ENCODE data around the gene NEXN. TPM values are rescaled to one million over a fixed set of nuclear protein-coding genes. Genes with fewer than 3 reads are reported as not detected.

NEXN gene
- total and polyA plus RNA-seq, 2 of the 13 experiments (the other 11 are each of a cell fraction or from before 2014, with no cell fraction given): 0.07 to 0.97 TPM

GRCh38 chr1:77951328-77951727 is 62.9 kb downstream of the NEXN start:
- intact Hi-C loops (cut with micrococcal nuclease; ENCODE audit: unreplicated experiment) (no loop called here), in situ Hi-C loops (cut with HindIII; ENCODE audit: extremely low pct_ligation_motif_present, low pct_unique_long_range_greater_than_20kb) (no loop called here)
- Histone ChIP-seq H3K4me2 (ENCODE audit: low read depth, low read length) (no peak overlapping the region), H3K79me2 (ENCODE audit: insufficient read depth, low read length) (no peaks in the 10 kb centered on the region), H3K9ac (ENCODE audit: insufficient read depth, low read depth, low read length) (no peak overlapping the region), H3K27me3 (ENCODE audit: control insufficient read depth in 1 of 2, insufficient read depth in 2 of 2, low read length in 2 of 2) (no peaks in the 10 kb centered on the region), H3K27ac (ENCODE audit: extremely low read length, insufficient read depth, low read length) (no peak overlapping the region), H3K36me3 (replicated peaks in 1 of 2; ENCODE audit: control insufficient read depth in 1 of 2, insufficient read depth in 2 of 2, low read length in 2 of 2) (peaks cover 16 to 86% of the 10 kb centered on the region in 2 experiments), H3K4me3 (replicated peaks in 1 of 3; ENCODE audit: insufficient read depth in 1 of 3, low read depth in 2 of 3, low read length in 3 of 3) (no peak overlapping the region), H4K20me1 (ENCODE audit: insufficient read depth, low read length) (peaks cover 6% of the 10 kb centered on the region), H3K4me1 (ENCODE audit: insufficient read depth, low read length) (no peaks in the 10 kb centered on the region), H3K9me3 (ENCODE audit: low read length) (no peaks in the 10 kb centered on the region), H2AFZ (ENCODE audit: low read length) (no peak overlapping the region)
- no peak for FAIRE-seq
- no TSS peak for BruUV-seq (replicated peaks)
- ChIA-PET POLR2A (interaction anchor here (1.1 kb wide), 1 partner anchor 27 kb away, joined by 3 read pairs; the partner anchor contains the start of gene FUBP1), CTCF (ENCODE audit: low intra/inter-chr PET ratio, low total read pairs) (no interaction called here)
- WGBS (ENCODE audit: low lambda C conversion rate): 95% methylated on average over 1 of the region's 1 CpG
- ATAC-seq: no peak
- DNase-seq (ENCODE audit: low spot score): no peak
- TF ChIP-seq POLR2AphosphoS2 (IDR thresholded peaks at IDR 0.05; ENCODE audit: low read depth, low read length): peak; percentile 83
- TF ChIP-seq, protein P1, sequence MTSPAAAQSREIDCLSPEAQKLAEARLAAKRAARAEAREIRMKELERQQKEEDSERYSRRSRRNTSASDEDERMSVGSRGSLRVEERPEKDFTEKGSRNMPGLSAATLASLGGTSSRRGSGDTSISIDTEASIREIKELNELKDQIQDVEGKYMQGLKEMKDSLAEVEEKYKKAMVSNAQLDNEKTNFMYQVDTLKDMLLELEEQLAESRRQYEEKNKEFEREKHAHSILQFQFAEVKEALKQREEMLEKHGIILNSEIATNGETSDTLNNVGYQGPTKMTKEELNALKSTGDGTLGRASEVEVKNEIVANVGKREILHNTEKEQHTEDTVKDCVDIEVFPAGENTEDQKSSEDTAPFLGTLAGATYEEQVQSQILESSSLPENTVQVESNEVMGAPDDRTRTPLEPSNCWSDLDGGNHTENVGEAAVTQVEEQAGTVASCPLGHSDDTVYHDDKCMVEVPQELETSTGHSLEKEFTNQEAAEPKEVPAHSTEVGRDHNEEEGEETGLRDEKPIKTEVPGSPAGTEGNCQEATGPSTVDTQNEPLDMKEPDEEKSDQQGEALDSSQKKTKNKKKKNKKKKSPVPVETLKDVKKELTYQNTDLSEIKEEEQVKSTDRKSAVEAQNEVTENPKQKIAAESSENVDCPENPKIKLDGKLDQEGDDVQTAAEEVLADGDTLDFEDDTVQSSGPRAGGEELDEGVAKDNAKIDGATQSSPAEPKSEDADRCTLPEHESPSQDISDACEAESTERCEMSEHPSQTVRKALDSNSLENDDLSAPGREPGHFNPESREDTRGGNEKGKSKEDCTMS (CRISPR knock-in tag; conservative IDR thresholded peaks at IDR 0.05): no peak

DNA sequence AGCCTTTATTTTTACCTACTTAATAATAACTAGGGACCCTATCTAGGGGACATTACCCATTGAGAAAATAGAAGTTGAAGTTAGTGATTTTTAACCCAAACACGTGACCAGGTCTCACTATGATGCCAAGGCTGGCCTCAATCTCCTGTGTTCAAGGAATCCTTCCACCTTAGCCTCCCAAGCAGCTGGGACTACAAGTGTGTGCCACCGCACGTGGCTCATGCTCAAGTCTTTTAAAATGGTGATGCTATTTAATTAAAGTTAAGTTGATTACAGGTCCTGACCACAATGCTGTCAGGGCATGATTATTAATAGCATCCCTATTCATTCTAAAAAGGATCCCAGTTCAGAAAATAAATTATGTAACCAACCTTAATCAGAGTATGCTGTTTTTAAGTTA is 65.5 kb downstream of the NEXN start:
- Histone ChIP-seq H3K9ac (ENCODE audit: insufficient read depth, low read depth, low read length) (no peak overlapping the region), H3K4me2 (ENCODE audit: low read depth, low read length) (no peak overlapping the region), H3K4me3 (replicated peaks in 1 of 3; ENCODE audit: insufficient read depth in 1 of 3, low read depth in 2 of 3, low read length in 3 of 3) (no peak overlapping the region), H3K36me3 (replicated peaks in 1 of 2; ENCODE audit: control insufficient read depth in 1 of 2, insufficient read depth in 2 of 2, low read length in 2 of 2) (peaks cover 23 to 87% of the 10 kb centered on the region in 2 experiments), H3K27ac (ENCODE audit: extremely low read length, insufficient read depth, low read length) (no peak overlapping the region), H2AFZ (ENCODE audit: low read length) (no peak overlapping the region), H3K4me1 (ENCODE audit: insufficient read depth, low read length) (no peaks in the 10 kb centered on the region), H4K20me1 (ENCODE audit: insufficient read depth, low read length) (peaks cover 5% of the 10 kb centered on the region), H3K27me3 (ENCODE audit: control insufficient read depth in 1 of 2, insufficient read depth in 2 of 2, low read length in 2 of 2) (no peaks in the 10 kb centered on the region), H3K79me2 (ENCODE audit: insufficient read depth, low read length) (peaks cover 2% of the 10 kb centered on the region), H3K9me3 (ENCODE audit: low read length) (no peaks in the 10 kb centered on the region)
- intact Hi-C loops (cut with micrococcal nuclease; ENCODE audit: unreplicated experiment): no loop called here
- ATAC-seq (no peak), DNase-seq (ENCODE audit: low spot score) (no peak), FAIRE-seq (no peak)
- WGBS (ENCODE audit: low lambda C conversion rate): 97% methylated on average over 3 of the region's 3 CpGs
- CTCF ChIA-PET (ENCODE audit: low intra/inter-chr PET ratio, low total read pairs): no interaction called here
- POLR2A ChIA-PET: no interaction called here
- in situ Hi-C loops (cut with HindIII; ENCODE audit: extremely low pct_ligation_motif_present, low pct_unique_long_range_greater_than_20kb): no loop called here
- TF ChIP-seq CBX5 (CRISPR knock-in tag; IDR thresholded peaks at IDR 0.05; ENCODE audit: borderline replicate concordance) (no peak), RBM22 (optimal IDR thresholded peaks at IDR 0.05; ENCODE audit: low read length) (peak; percentile 70)
- BruUV-seq (replicated peaks): no TSS peak

Measured in HepG2 (cell line).